Activated naive CD4-positive, alpha-beta T cell treated with anti-CD3 and anti-CD28 coated beads for 36 hours (primary cell): ENCODE data around the gene ADAM8. TPM values are rescaled to one million over a fixed set of nuclear protein-coding genes. Genes with fewer than 3 reads are reported as not detected.
"Not testable (repeated sequence)": the region's sequence is repeated elsewhere in the genome, so short reads cannot be mapped to it uniquely, and the experiment has no call there.

Experiments
- CTCF ChIA-PET: fragments of 350-600 bp; sonication (Branson Sonifier 250); formaldehyde crosslinking; loops from one replicate; lab custom pipeline; 2021; ENCODE audit warnings: antibody characterized with exemption; lab: Charles Lee
- DNase-seq: peaks from one replicate; pipeline ENCODE4 v3.0.0-alpha.2; 2020
- H3K27ac Mint-ChIP-seq: one replicate; pipeline ENCODE4 v1.8.0; 2021; ENCODE audit warnings: mild to moderate bottlenecking, mixed read lengths
- H3K27me3 Mint-ChIP-seq: one replicate; pipeline ENCODE4 v1.8.0; 2021; ENCODE audit warnings: low read depth, mixed read lengths
- H3K36me3 Mint-ChIP-seq: one replicate; pipeline ENCODE4 v1.8.0; 2021; ENCODE audit warnings: low read depth, mixed read lengths
- H3K4me1 Mint-ChIP-seq: one replicate; pipeline ENCODE4 v1.8.0; 2021; ENCODE audit warnings: low read depth, mixed read lengths
- H3K4me3 Mint-ChIP-seq: one replicate; pipeline ENCODE4 v1.8.0; 2021; ENCODE audit warnings: mild to moderate bottlenecking, moderate library complexity, mixed read lengths
- H3K9me3 Mint-ChIP-seq: one replicate; pipeline ENCODE4 v1.8.0; 2021; ENCODE audit warnings: mixed read lengths
- intact Hi-C: fragments of 100-400 bp; cut with micrococcal nuclease; formaldehyde crosslinking; loops from one replicate; pipeline ENCODE4 v1.15.1; 2023
- total RNA-seq, 2 experiments: library from RNA; stranded (reverse); gene quantifications; one replicate each; pipeline ENCODE4 v1.2.3, GENCODE V29; 2021

Gene ADAM8
- 100 to 1,000 TPM; 112 to 120 TPM for total RNA-seq

DNA sequence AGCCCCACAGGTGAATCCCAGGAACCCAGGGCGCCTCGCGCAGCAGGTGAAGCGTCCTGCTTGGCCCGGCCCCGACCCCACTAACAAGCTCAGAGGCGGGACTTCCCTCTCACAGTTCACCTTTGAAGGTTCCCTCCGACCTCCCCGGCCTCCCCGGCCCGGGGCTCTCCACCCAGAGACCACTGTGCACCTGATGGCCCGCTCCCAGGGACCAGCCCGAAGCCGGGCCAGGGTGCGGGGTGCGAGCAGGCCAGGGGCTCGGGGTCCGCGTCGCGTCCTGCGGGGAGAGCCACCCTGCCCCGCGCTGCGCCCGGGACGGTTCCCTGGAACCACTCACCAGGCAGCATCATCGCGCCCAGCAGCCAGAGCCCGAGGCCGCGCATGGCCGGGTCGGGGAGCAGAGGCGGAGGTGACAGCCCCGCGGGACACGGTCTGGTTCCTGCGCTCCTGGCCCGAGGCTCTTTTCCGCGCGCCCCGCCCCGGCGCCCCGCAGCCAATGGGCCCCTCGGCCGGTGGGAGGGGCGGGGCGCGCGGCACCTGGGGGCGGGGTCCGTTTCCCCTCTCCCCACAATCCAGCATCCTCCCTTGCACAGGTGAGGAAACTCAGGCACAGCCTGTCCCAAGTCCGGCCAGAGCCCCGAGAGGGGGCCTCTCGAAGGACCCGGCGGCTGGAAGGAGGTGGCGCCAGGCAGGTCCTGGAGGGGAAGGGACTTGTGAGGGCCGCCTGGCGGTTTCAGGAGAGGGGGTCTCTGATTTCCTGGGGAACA is at the start of gene ADAM8:
Gene ADAM8, minus strand, starts transcription at position 434 of the 767 bp plus-strand sequence. Its CDS starts 51 bp downstream, at position 383.
- CTCF ChIA-PET, result interaction anchor here (0.6 to 1.7 kb wide), 5 partner anchors 11 to 133 kb away, joined by 3 to 8 read pairs (median 4); no protein-coding TSS in a partner anchor
- peak; percentile 77 for DNase-seq

DNA sequence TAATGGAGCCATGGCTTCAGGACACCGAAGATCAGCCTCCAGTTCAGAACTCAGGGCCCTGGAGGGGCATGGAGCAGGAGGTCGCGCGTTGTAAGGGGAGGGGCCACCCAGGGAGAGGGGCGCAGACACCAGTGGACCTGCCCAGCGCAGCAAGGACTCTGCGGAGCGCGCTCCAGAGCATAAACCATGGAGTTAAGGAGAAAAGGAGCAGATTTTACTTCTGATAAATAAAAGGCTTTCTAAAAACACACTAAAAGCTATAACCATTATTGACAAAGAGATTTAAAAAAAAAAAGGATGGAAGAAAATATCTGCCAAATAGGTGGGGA is 49.5 kb upstream of the ADAM8 start:
- CTCF ChIA-PET, result no interaction called here
- H3K27me3 Mint-ChIP-seq, result peaks cover 33% of the 10 kb centered on the region
- H3K4me3 Mint-ChIP-seq, result no peak overlapping the region
- H3K36me3 Mint-ChIP-seq, result no peaks in the 10 kb centered on the region
- H3K27ac Mint-ChIP-seq, result no peak overlapping the region
- DNase-seq, result no peak
- intact Hi-C loops, result loop anchor here (5.0 kb wide), 1 partner anchor 46 kb away; the partner anchor contains the start of gene ECHS1
- peaks cover 14% of the 10 kb centered on the region for H3K4me1 Mint-ChIP-seq
- no peaks in the 10 kb centered on the region for H3K9me3 Mint-ChIP-seq

More for the DNA sequence above, at the start of gene ADAM8:
- Mint-ChIP-seq H3K36me3 (peaks cover 11% of the 10 kb centered on the region), H3K27ac (peak within 1 kb of the TSS; percentile 91), H3K27me3 (no peaks in the 10 kb centered on the region), H3K4me1 (peaks cover 23% of the 10 kb centered on the region), H3K9me3 (no peaks in the 10 kb centered on the region), H3K4me3 (peak within 1 kb of the TSS; percentile 86)
- intact Hi-C loops, result loop anchor here (5.0 kb wide), 2 partner anchors 314 to 344 kb away; no protein-coding TSS in a partner anchor

DNA sequence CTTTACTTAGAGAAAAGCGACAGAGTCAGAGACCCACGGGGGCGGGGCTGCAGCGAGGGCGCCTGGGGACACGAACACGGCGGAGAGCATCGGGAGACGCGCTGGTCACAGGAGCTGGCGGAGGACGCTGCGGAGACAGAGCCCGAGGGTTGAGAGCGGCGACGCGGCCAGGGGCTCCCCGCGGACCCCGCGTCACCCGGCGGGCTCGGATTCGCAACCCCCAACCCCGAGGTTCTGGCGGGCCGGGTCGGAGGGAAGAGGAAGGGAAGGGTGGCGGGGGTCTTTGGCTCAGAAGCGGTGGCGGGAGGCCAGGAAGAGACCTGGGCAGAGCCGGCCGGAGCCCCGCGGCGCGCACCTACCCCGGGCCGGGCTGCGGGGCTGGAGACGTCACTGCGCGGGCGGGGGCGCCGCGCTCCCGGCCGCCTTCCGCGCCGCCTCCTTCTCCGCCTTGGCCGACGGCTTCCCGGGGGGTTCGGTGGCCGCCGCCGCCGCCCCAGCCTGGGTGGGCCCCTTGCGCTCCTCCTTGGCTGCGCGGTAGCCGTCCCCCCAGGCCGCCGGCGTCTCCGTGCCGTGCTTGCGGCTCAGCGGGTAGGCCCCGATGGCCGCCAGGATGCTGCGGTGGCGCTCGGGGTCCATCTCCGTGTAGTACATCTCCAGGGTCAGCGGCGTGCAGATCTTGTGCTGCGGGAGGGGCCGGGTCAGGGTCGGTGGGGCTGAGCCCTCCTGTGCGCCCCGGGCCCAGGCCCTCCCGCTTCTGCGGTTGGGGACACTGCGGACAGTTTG is 49.0 kb upstream of the ADAM8 start:
- Mint-ChIP-seq H3K4me3 (peak overlapping the region; percentile 67), H3K4me1 (peaks cover 14% of the 10 kb centered on the region), H3K27ac (no peak overlapping the region), H3K9me3 (no peaks in the 10 kb centered on the region), H3K36me3 (no peaks in the 10 kb centered on the region), H3K27me3 (peaks cover 33% of the 10 kb centered on the region)
- DNase-seq, result no peak
- intact Hi-C loops, result loop anchor here (5.0 kb wide), 1 partner anchor 47 kb away; the partner anchor contains the start of gene ECHS1
- CTCF ChIA-PET, result no interaction called here

DNA sequence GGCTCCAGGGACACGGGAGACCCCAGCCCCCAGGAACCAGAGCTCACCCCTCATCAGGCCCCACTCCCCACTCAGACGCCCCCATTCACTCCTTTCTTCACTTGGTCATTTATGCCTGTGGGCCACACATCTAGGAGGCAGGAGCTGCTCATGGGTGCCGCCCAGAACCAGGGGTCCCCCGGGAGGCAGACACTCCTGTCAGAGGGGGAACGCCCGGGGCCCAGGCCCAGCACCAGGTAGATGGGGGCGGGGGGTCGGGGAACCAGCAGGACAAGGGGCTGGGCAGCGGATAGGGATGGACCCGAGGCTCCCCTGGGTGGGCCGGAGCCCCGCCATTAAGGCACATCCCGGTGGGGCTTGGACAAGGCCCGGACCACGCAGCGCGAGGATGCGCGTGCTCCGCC is 48.2 kb upstream of the ADAM8 start:
- Mint-ChIP-seq H3K27ac (no peak overlapping the region), H3K9me3 (no peaks in the 10 kb centered on the region), H3K36me3 (no peaks in the 10 kb centered on the region), H3K4me3 (no peak overlapping the region), H3K4me1 (peaks cover 12% of the 10 kb centered on the region), H3K27me3 (peaks cover 33% of the 10 kb centered on the region)
- CTCF ChIA-PET, result interaction anchor here (0.5 kb wide), 1 partner anchor 1537 kb away, joined by 3 read pairs; no protein-coding TSS in a partner anchor
- intact Hi-C loops, result loop anchor here (5.0 kb wide), 1 partner anchor 47 kb away; the partner anchor contains the start of gene ECHS1
- DNase-seq, result no peak

DNA sequence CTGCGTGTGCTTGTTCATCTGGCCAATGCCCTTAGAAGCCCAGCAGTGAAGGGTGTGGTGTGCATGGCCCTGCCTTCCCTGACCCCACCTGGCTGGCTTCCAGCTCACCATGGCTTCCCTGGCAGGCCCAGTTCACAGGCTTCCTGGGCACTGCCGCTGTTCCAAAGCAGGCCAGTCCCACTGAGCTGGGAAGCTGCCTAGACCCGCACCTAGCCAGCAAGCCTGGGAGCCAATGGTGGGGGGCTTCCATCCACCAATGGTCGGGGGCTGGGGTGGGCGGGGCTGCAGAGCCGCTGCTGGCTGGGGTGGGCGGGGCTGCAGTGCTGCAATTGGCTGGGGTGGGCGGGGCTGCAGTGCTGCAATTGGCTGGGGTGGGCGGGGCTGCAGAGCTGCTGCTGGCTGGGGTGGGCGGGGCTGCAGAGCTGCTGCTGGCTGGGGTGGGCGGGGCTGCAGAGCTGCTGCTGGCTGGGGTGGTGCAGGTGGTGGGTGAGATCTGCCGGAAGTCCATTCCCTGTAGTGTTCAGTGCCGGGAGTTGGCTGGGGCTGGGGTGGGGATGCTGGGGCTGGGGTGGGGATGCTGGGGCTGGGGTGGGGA is 47.6 kb upstream of the ADAM8 start:
- DNase-seq, result peak; percentile 73
- intact Hi-C loops, result no loop called here
- Mint-ChIP-seq H3K9me3 (no peaks in the 10 kb centered on the region), H3K4me1 (peaks cover 9% of the 10 kb centered on the region), H3K27ac (no peak overlapping the region), H3K4me3 (no peak overlapping the region), H3K27me3 (peaks cover 32% of the 10 kb centered on the region), H3K36me3 (no peaks in the 10 kb centered on the region)
- CTCF ChIA-PET, result interaction anchor here (0.5 kb wide), 1 partner anchor 1536 kb away, joined by 3 read pairs; no protein-coding TSS in a partner anchor

DNA sequence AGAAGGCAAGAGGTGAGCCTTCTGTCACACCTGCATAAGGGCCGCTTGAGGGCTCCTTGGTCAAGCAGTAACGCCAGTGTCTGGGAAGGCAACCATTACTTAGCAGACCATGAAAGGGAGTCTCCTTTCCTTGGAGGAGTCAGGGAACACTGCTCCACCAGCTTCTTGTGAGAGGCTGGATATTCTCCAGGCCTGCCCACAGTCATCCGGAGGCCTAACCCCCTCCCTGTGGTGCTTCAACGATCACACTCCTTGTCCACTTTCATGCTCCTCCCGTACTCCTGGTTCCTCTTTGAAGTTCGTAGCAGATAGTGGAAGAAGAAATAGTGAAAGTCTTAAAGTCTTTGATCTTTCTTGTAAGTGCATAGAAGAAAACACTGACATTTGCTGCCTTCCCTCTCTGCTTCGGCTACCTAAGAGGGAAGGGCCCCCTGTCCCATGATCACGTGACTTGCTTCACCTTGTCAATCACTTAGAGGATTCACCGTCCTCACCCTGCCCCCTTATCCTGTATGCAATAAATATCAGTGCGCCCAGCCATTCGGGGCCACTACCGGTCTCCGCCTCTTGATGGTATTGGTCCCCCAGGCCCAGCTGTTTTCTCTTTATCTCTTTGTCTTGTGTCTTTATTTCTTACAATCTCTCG is 45.5 kb upstream of the ADAM8 start:
- H3K36me3 Mint-ChIP-seq, H3K4me3 Mint-ChIP-seq, H3K27ac Mint-ChIP-seq, intact Hi-C loops, DNase-seq, H3K9me3 Mint-ChIP-seq, CTCF ChIA-PET: not testable (repeated sequence)
- H3K4me1 Mint-ChIP-seq, result peaks cover 14% of the 10 kb centered on the region
- peaks cover 20% of the 10 kb centered on the region for H3K27me3 Mint-ChIP-seq

DNA sequence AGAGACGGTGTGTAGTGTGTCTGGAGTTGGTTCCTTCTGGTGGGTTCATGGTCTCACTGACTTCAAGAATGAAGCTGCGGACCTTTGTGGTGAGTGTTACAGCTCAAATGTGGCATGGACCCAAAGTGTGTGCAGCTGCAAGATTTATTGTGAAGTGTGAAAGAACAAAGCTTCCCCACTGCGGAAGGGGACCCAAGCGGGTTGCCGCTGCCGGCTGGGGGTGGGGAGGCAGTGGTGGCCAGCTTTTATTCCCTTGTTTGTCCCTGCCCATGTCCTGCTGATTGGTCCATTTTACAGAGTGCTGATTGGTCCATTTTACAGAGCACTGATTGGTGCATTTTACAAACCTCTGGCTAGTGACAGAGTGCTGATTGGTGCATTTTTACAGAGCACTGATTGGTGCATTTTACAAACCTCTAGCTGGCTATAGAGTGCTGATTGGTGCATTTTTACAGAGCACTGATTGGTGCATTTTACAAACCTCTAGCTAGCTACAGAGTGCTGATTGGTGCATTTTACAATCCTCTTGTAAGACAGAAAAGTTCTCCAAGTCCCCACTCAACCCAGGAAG is 44.3 kb upstream of the ADAM8 start:
- H3K4me3 Mint-ChIP-seq, H3K36me3 Mint-ChIP-seq, H3K9me3 Mint-ChIP-seq, DNase-seq, H3K27ac Mint-ChIP-seq, intact Hi-C loops, H3K27me3 Mint-ChIP-seq: not testable (repeated sequence)
- peaks cover 10% of the 10 kb centered on the region for H3K4me1 Mint-ChIP-seq
- CTCF ChIA-PET, result interaction anchor here (0.7 to 1.5 kb wide), 5 partner anchors 9 to 267 kb away, joined by 3 to 9 read pairs (median 3); no protein-coding TSS in a partner anchor

DNA sequence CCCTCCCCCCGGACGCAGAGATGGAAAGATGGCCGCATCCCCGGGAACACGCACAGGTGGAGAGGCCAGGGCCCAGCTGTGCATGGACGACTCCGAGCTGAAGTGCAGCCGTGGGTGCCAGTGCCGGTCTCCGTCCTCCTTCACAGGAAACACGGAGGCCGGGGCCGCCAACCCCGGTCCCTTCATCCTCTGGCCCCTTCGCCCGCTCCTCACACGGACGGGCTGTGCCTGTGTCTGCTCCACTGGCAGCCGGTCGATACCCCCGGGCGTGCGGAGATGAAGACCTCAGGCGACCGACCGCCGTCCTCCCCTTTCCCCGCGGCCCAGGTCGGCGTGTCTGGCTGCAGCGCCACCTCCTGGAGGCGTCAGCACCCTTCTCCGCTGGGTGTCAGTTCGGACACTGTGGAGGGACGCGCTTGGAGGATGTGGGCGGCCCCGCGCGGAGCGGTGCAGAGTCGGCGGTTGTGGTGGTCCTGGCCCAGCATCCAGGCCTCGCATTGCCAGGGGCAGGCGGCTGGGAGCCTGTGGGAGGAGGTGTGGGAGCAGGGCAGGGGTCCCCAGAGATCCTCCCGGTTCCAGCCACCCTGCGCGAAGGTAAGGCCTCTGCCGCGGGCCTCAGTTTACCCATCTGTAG is 41.9 kb upstream of the ADAM8 start:
- H3K9me3 Mint-ChIP-seq, result no peaks in the 10 kb centered on the region
- H3K27ac Mint-ChIP-seq, result no peak overlapping the region
- peak overlapping the region; percentile 59 for H3K4me3 Mint-ChIP-seq
- intact Hi-C loops, result loop anchor here (1.0 to 2.0 kb wide), 2 partner anchors 174 to 378 kb away; no protein-coding TSS in a partner anchor
- H3K36me3 Mint-ChIP-seq, result no peaks in the 10 kb centered on the region
- DNase-seq, result peak; percentile 74
- CTCF ChIA-PET, result interaction anchor here (0.7 to 2.0 kb wide), 4 partner anchors 10 to 175 kb away, joined by 3 to 5 read pairs (median 4); no protein-coding TSS in a partner anchor
- peaks cover 7% of the 10 kb centered on the region for H3K4me1 Mint-ChIP-seq
- peaks cover 6% of the 10 kb centered on the region for H3K27me3 Mint-ChIP-seq

DNA sequence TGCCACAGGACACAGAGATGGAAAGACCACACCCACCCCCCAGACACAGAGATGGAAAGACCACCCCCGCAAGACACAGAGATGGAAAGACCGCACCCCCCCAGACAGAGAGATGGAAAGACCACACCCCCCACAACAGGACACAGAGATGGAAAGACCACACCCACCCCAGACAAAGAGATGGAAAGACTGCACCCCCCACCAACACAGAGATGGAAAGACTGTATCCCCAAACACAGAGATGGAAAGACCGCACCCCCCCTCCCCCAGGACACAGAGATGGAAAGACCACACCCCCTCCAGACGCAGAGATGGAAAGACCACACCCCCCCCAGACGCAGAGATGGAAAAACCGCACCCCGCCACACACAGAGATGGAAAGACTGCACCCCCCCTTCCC is 40.1 kb upstream of the ADAM8 start:
- Mint-ChIP-seq H3K4me1 (peaks cover 7% of the 10 kb centered on the region), H3K27ac (no peak overlapping the region), H3K27me3 (peaks cover 6% of the 10 kb centered on the region), H3K36me3 (no peaks in the 10 kb centered on the region), H3K9me3 (no peaks in the 10 kb centered on the region), H3K4me3 (no peak overlapping the region)
- intact Hi-C loops, result no loop called here
- CTCF ChIA-PET, result interaction anchor here (0.5 to 2.1 kb wide), 2 partner anchors 13 to 23 kb away, joined by 3 to 10 read pairs; no protein-coding TSS in a partner anchor
- no peak for DNase-seq

DNA sequence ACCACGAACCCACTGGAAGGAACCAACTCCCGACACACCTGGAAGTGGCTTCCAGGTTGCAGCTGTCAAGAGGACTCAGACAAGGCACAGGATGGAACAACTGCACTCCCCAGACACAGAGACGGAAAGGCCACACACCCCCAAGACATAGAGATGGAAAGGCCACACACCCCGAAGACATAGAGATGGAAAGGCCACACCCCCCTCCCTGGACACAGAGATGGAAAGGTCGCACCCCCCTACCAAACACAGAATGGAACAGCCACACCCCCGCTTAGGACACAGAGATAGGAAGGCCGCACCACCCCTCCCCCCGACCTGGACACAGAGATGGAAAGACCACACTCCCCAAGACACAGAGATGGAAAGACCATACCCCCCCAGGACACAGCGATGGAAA is 39.6 kb upstream of the ADAM8 start:
- CTCF ChIA-PET, result interaction anchor here (0.5 to 2.5 kb wide), 6 partner anchors 13 to 376 kb away, joined by 3 to 10 read pairs (median 6); no protein-coding TSS in a partner anchor
- H3K9me3 Mint-ChIP-seq, result no peaks in the 10 kb centered on the region
- intact Hi-C loops, result no loop called here
- H3K4me3 Mint-ChIP-seq, result no peak overlapping the region
- peaks cover 6% of the 10 kb centered on the region for H3K27me3 Mint-ChIP-seq
- H3K27ac Mint-ChIP-seq, result no peak overlapping the region
- H3K36me3 Mint-ChIP-seq, result peaks cover 2% of the 10 kb centered on the region
- H3K4me1 Mint-ChIP-seq, result peaks cover 7% of the 10 kb centered on the region
- DNase-seq, result no peak

DNA sequence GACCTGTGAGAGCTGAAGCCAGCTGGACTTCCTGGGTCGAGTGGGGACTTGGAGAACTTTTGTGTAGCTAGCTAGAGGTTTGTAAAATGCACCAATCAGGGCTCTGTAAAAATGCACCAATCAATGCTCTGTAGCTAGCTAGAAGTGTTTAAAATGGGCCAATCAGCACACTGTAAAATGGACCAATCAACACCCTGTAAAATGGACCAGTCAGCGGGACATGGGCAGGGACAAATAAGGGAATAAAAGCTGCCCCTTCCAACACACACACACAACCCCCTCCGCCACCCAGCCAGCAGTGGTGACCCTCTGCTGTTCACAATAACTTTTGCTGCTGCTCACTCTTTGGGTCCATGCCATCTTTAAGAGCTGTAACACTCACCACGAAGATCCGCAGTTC is 39.2 kb upstream of the ADAM8 start:
- H3K27ac Mint-ChIP-seq, result no peak overlapping the region
- peaks cover 6% of the 10 kb centered on the region for H3K27me3 Mint-ChIP-seq
- CTCF ChIA-PET, result interaction anchor here (0.8 to 2.5 kb wide), 6 partner anchors 12 to 376 kb away, joined by 4 to 10 read pairs (median 6); no protein-coding TSS in a partner anchor
- peaks cover 3% of the 10 kb centered on the region for H3K36me3 Mint-ChIP-seq
- intact Hi-C loops, result no loop called here
- peaks cover 7% of the 10 kb centered on the region for H3K4me1 Mint-ChIP-seq
- no peak for DNase-seq
- no peak overlapping the region for H3K4me3 Mint-ChIP-seq
- no peaks in the 10 kb centered on the region for H3K9me3 Mint-ChIP-seq
